Right renal pelvis (tissue), 4 donors: ENCODE data around the gene PLEKHM2. TPM values are rescaled to one million over a fixed set of nuclear protein-coding genes. Genes with fewer than 3 reads are reported as not detected.
"Not testable (repeated sequence)": the region's sequence is repeated elsewhere in the genome, so short reads cannot be mapped to it uniquely, and the experiment has no call there.

Source experiments
- DNase-seq, 4 donors: peaks; one replicate each; pipeline ENCODE4 v3.0.0-alpha.2; 2013; ENCODE audit warnings: low read depth in 4 of 4, low spot score in 3 of 4, missing footprints in 1 of 4
- polyA plus RNA-seq, 4 donors: library from polyadenylated mRNA; unstranded; fragments of 120-200 nt; gene quantifications; one replicate each; pipeline ENCODE4 v1.2.1, GENCODE V29; 2013; ENCODE audit not compliant: insufficient read length in 4 of 4

Gene PLEKHM2
- polyA plus RNA-seq, 4 donors: 41.0 to 48.9 (median 45.5) TPM

- DNase-seq: no peak
Observed at GRCh38 chr1:15676688-15677661, 7.1 kb upstream of the PLEKHM2 start.

- no peak for DNase-seq
Observed at GRCh38 chr1:15678578-15678977, 5.5 kb upstream of the PLEKHM2 start.

- no peak for DNase-seq
Observed at GRCh38 chr1:15680131-15680530, 4.0 kb upstream of the PLEKHM2 start.

DNA sequence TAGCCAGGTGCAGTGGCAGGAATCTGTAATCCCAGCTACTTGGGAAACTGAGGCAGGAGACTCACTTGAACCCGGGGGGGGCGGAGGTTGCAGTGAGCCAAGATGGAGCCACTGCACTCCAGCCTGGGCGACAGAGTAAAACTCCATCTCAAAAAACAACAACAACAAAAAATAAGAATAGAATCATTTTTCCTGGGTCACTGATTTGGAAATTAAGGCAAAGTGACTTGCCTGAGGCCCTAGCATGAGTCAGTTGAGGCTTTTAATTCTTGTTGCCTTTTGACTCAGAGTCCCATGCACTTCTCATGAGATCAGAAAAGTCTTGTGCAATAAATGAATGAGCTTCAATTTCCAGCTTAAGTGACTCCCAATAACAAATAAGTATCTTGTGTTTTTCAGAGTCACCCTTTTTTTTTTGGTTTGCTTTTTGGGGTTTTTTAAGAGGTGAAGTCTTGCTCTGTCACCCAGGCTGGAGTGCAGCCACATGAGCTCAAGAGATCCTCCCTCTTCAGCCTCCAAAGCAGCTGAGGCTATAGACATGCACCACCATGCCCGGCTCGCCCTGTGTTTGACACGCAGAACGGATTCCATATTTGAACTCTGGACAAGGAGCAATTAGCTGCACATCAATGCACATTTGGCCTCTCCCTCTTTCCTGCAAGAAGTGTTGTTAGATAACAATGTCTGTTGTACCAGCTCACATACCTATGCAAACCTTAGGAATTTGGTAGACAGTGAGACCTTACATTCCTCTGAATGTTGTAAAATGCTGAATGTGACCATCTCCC, 3.4 kb upstream of the PLEKHM2 start:
- DNase-seq: no peak

GRCh38 chr1:15681349-15682292, 2.5 kb upstream of the PLEKHM2 start:
- DNase-seq: no peak

DNA sequence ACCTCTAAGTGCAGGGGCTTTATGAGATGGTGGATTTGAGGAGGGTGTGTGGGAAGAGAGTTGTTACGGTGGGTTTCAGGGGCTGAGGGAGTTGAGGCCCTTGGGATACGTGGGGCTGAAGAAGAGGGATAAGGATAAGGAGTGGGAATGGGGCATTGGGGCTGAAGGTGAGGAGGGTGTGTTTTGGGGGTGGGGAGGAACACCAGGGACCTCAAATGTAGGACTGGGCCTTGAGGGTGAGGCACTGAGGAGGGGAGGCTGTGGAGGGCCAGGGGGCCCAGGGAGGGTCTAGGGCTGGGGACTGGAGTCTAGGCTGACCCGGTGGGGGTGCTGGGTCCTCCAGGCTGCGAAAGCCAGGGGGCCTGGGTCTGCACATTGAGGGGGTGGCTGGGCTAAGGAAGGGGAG, 1.2 kb upstream of the PLEKHM2 start:
- no peak for DNase-seq

GRCh38 chr1:15683345-15684039, 628 bp upstream of the PLEKHM2 start:
- no peak for DNase-seq

DNA sequence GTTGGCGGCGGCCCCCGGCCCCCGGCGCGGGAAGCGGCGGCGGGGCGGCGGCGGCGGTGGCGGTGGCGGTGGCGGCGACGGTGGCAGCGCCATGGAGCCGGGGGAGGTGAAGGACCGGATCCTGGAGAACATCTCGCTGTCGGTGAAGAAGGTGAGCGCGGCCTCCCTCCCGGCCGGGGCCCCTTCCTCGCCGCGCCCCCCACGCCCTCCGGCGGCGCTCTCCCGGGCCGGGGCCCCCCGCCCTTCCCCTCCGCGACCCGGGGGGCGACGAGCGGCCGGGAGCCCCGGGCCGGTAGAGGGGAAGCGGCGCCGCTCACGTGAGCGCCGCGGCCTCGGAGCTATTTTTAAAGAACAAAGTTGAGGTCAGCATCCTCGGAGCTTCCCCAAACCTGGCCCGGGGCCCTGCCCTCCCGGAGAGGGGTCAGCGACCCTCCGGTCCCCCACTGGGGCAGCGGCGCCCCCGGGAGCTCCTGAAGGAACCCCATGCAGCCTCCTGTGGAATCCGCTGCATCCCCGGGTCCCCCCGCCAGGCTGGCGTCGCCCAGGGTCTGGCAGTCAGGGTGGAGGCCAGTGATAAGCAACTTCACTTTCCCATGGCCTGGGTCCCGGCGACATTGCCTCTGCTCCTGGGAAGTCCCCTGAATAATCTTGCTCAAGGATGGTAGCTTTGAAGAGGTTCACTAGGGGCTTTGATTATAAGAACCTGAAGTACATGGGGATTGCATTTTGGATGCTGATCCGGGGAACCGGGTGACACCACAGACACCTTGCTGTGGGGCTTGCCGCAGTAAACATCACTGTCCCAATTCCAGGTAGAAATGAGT, 560 bp downstream of the PLEKHM2 start:
- DNase-seq: no peak

GRCh38 chr1:15685820-15686219, 1.7 kb downstream of the PLEKHM2 start:
- DNase-seq: no peak

- no peak for DNase-seq
Observed at GRCh38 chr1:15687446-15687845, 3.3 kb downstream of the PLEKHM2 start.

- no peak for DNase-seq
Observed at GRCh38 chr1:15690317-15690716, 6.2 kb downstream of the PLEKHM2 start.

- DNase-seq: no peak
Observed at GRCh38 chr1:15691434-15692032, 7.4 kb downstream of the PLEKHM2 start.

- DNase-seq: no peak
Observed at GRCh38 chr1:15692121-15692682, 8.1 kb downstream of the PLEKHM2 start.

DNA sequence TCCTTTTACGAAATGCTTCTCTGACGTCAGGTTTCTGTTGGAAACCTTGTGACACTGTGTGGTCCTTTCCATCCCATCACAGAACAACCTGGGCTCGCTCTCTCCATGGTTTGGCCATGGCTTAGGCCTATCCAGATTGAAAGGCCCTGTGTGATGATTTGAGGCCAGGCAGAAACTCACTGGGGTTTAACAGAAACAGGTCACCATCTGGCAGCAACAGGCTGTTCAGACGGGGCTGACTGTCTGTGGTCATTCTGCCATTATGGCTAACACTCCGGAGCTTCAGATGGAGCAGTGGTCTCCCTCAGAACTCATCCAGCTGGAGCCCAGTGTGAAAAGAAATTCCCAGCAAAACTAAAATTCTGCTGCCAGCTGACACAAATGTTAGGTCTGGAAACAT, 9.3 kb downstream of the PLEKHM2 start:
- no peak for DNase-seq

DNA sequence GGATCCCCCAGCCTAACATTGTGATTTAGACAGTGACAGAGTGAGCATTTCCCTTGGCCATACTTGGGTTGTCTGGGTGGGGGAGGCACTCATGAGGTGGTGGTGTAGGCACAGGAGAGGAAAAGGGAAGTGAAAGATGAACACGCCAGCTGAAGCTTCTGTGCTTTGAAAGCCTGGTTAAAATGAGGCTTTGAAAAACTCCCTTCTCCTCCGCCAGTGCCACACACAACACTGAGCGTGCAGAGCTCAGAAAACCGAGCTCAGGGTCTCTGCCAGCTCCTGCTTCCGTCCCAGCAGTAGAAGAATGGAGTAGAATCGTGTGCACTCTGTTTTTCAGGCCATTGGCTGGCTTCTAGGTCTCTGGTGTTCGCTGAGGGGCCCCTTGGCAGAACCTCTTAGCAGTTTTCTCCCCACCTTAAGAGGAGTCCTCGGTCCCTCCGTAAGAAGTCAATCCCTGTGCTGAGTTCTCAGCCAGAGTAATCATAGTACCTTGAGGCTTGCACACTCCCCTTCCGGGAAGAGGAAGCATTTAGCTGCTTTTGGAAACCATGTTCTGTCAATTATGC, 12.9 kb downstream of the PLEKHM2 start:
- DNase-seq: no peak

GRCh38 chr1:15698201-15698600, 14.1 kb downstream of the PLEKHM2 start:
- DNase-seq: no peak

- not testable (repeated sequence) for DNase-seq
Observed at GRCh38 chr1:15699321-15699720, 15.2 kb downstream of the PLEKHM2 start.

DNA sequence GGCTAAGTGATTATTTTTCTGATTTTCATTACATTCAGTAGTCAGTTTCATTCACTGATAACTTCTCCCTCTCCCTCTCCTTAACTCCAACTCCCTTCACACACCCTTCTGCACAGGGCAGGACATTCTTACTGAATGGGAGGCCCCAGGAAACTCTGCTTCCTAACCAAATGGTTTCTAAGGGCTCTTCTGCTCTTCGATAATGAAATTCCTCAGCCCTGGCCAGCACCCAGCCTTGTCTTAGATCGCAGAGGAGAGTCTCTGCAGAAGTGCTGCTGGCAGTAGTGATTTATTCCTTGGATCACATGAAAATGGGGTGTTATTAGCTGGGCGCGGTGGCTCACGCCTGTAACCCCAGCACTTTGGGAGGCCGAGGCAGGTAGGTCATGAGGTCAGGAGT, 16.4 kb downstream of the PLEKHM2 start:
- no peak for DNase-seq
